Thymus (tissue), 11 donors: ENCODE measurements around the gene DEUP1. TPM values are rescaled to one million over a fixed set of nuclear protein-coding genes. Genes with fewer than 3 reads are reported as not detected.
"Not testable (repeated sequence)": the region's sequence is repeated elsewhere in the genome, so short reads cannot be mapped to it uniquely, and the experiment has no call there.

Source experiments
- DNase-seq, 9 donors: peaks; one replicate each; pipeline ENCODE4 v3.0.0-alpha.2; 2013; ENCODE audit warnings: low spot score in 9 of 9, low read depth in 6 of 9, missing footprints in 1 of 9
- H3K27ac ChIP-seq, 2 donors: one replicate each; pipeline ENCODE4 v1.5.1; 2013; ENCODE audit warnings: control low read depth in 1 of 2, low read depth in 1 of 2, low read length in 1 of 2, mild to moderate bottlenecking in 1 of 2, moderate library complexity in 1 of 2
- H3K27me3 ChIP-seq, 2 donors: one replicate each; pipeline ENCODE4 v1.5.1; 2013; ENCODE audit warnings: low read length in 1 of 2; ENCODE audit not compliant: control insufficient read depth in 2 of 2, insufficient read depth in 1 of 2
- H3K36me3 ChIP-seq, 2 donors: one replicate each; pipeline ENCODE4 v1.5.1; 2013; ENCODE audit warnings: low read length in 1 of 2, mild to moderate bottlenecking in 1 of 2, moderate library complexity in 1 of 2; ENCODE audit not compliant: control insufficient read depth in 2 of 2, insufficient read depth in 2 of 2
- H3K4me1 ChIP-seq, 2 donors: one replicate each; pipeline ENCODE4 v1.5.1; 2013; ENCODE audit warnings: low read length in 2 of 2; ENCODE audit not compliant: control insufficient read depth in 2 of 2, insufficient read depth in 2 of 2
- H3K4me3 ChIP-seq, 2 donors: one replicate each; pipeline ENCODE4 v1.5.1; 2013; ENCODE audit warnings: low read length in 2 of 2, control low read depth in 1 of 2, mild to moderate bottlenecking in 1 of 2
- H3K9me3 ChIP-seq, 2 donors: one replicate each; pipeline ENCODE4 v1.5.1; 2013; ENCODE audit warnings: low read length in 1 of 2, mild to moderate bottlenecking in 1 of 2; ENCODE audit not compliant: control insufficient read depth in 2 of 2, insufficient read depth in 1 of 2
- WGBS: extraction: QIAGEN DNeasy Blood & Tissue Kit; methylation state at CpG from one replicate; pipeline ENCODE4 v1.1.7; 2013; 5-methylcytosine and 5-hydroxymethylcytosine counted together
- polyA plus RNA-seq: library from polyadenylated mRNA; stranded (reverse); fragments of 200-250 nt; gene quantifications from one replicate; pipeline ENCODE4 v1.2.3, GENCODE V29; 2013
- total RNA-seq: library from RNA; stranded (reverse); fragments of 120-200 nt; gene quantifications from one replicate; pipeline ENCODE4 v1.2.4, GENCODE V29; 2013
- donor health status: healthy.

The DEUP1 gene
- total and polyA plus RNA-seq, 2 donors, result 0.23 to 0.33 TPM

DNA sequence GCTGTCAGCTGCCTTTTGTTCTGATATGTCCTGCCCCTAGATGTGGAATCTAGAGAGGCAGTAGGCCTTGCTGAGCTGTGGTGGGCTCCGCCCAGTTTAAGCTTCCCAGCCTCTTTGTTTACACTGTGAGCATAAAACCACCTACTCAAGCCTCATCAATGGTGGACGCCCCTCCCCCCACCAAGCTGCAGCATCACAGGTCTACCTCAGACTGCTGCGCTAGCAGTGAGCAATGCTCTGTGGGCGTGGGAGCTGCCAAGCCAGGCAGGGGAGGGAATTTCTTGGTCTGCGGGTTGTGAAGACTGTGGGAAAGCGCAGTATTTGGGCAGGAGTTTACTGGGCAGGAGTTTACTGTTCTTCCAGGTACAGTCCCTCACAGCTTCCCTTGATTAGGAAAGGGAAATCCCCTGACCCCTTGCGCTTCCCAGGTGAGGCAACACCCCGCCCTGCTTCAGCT is 114.1 kb downstream of the DEUP1 start:
- H3K9me3 ChIP-seq, result no peaks in the 10 kb centered on the region

DNA sequence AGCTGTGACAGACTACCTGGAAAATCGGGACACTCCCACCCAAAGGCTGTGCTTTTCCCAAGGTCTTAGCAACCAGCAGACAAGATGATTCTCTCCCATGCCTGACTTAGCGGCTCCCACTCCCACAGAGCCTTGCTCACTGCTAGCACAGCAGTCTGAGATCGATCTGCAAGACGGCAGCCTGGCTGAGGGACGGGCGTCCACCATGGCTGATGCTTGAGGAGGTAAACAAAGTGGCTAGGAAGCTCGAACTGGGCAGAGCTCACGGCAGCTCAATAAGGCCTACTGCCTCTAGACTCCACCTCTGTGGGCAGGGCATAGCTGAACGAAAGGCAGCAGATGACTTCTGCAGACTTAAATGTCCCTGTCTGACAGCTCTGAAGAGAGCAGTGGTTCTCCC is 127.7 kb downstream of the DEUP1 start:
- Histone ChIP-seq H3K4me3 (no peak overlapping the region), H3K36me3 (no peaks in the 10 kb centered on the region), H3K27me3 (no peaks in the 10 kb centered on the region), H3K27ac (no peak overlapping the region), H3K4me1 (no peaks in the 10 kb centered on the region), H3K9me3 (no peaks in the 10 kb centered on the region)
- 97% methylated on average over 9 of the region's 9 CpGs for WGBS
- no peak for DNase-seq

More for the DNA sequence above, 114.1 kb downstream of the DEUP1 start:
- WGBS, result 92% methylated on average over 8 of the region's 8 CpGs
- H3K4me1 ChIP-seq, result no peaks in the 10 kb centered on the region
- no peaks in the 10 kb centered on the region for H3K27me3 ChIP-seq
- H3K36me3 ChIP-seq, result no peaks in the 10 kb centered on the region
- no peak overlapping the region for H3K4me3 ChIP-seq
- H3K27ac ChIP-seq, result no peak overlapping the region
- DNase-seq, result peak in 2 of 9 donors; percentile 26 to 60

DNA sequence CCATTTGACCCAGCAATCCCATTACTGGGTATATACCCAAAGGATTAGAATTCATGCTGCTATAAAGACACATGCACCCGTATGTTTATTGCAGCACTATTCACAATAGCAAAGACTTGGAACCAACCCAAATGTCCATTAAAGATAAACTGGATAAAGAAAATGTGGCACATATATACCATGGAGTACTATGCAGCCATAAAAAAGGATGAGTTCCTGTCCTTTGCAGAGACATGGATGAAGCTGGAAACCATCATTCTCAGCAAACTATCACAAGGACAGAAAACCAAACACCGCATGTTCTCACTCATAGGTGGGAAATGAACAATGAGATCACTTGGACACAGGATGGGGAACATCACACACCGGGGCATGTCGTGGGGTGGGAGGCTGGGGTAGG is 133.1 kb downstream of the DEUP1 start:
- H3K4me1 ChIP-seq, H3K9me3 ChIP-seq, H3K4me3 ChIP-seq, H3K27ac ChIP-seq, H3K36me3 ChIP-seq, H3K27me3 ChIP-seq, DNase-seq: not testable (repeated sequence)
- WGBS, result over 99% methylated on average over 4 of the region's 4 CpGs

- Histone ChIP-seq H3K4me1 (no peaks in the 10 kb centered on the region), H3K9me3 (peaks cover 0 to 1% of the 10 kb centered on the region in 2 donors), H3K4me3 (no peak overlapping the region), H3K36me3 (no peaks in the 10 kb centered on the region), H3K27me3 (no peaks in the 10 kb centered on the region), H3K27ac (no peak overlapping the region)
- 34% methylated on average over 3 of the region's 3 CpGs for WGBS
- no peak for DNase-seq
Observed at GRCh38 chr11:93464927-93465540, 134.5 kb downstream of the DEUP1 start.

DNA sequence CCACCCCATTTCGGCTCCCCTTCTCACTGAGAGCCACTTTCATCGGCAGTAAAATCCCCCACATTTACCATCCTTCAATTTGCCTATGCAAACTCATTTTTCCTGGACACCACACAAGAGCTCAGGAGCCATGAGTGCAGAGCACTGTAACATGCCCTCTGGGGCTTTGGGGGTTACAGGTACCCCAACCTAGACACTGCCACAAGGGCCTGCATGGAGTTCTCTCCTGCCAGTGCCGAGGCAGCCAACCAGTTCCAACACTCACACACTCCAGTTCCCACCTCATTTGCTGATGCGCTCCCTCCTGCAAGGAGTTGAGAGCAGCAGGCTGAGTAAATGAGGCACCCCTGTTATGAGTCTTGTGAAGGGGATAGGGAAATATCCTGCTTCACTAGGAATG is 136.5 kb downstream of the DEUP1 start:
- H3K36me3 ChIP-seq, result no peaks in the 10 kb centered on the region
- no peaks in the 10 kb centered on the region for H3K4me1 ChIP-seq
- peaks cover 0 to 1% of the 10 kb centered on the region in 2 donors for H3K9me3 ChIP-seq
- no peak overlapping the region for H3K27ac ChIP-seq
- no peak overlapping the region for H3K4me3 ChIP-seq
- no peak for DNase-seq
- no peaks in the 10 kb centered on the region for H3K27me3 ChIP-seq
- 97% methylated on average over 4 of the region's 4 CpGs for WGBS

- Histone ChIP-seq H3K4me1 (no peaks in the 10 kb centered on the region), H3K9me3 (peaks cover 0 to 1% of the 10 kb centered on the region in 2 donors), H3K36me3 (no peaks in the 10 kb centered on the region), H3K27me3 (no peaks in the 10 kb centered on the region), H3K4me3 (no peak overlapping the region), H3K27ac (no peak overlapping the region)
- 83% methylated on average over 5 of the region's 5 CpGs for WGBS
- no peak for DNase-seq
Observed at GRCh38 chr11:93468290-93468689, 137.7 kb downstream of the DEUP1 start.

- no peaks in the 10 kb centered on the region for H3K27me3 ChIP-seq
- H3K27ac ChIP-seq, result no peak overlapping the region
- WGBS, result 96% methylated on average over 1 of the region's 1 CpG
- H3K36me3 ChIP-seq, result no peaks in the 10 kb centered on the region
- no peak overlapping the region for H3K4me3 ChIP-seq
- no peak for DNase-seq
- H3K4me1 ChIP-seq, result no peaks in the 10 kb centered on the region
- no peaks in the 10 kb centered on the region for H3K9me3 ChIP-seq
Observed at GRCh38 chr11:93474123-93474522, 143.6 kb downstream of the DEUP1 start.

DNA sequence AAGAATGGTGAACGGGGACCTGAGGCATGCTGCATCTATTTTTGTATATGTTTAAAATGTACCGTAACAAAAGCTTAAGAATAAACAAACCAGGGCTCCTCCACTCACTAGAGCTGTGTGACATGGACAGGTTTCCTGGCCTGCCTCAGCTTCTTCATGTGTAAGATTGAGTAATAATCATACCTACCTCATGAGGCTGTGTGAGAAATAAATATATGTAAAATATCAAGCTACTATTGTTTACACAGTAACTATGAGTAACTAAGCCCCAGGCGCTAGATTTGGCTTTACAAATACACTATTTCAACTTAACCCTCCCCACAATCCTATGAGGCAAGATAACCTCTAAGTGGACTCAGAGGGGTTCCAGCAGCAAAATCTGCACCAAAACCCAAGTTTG is 146.3 kb downstream of the DEUP1 start:
- no peak for DNase-seq
- WGBS, result 91% methylated on average over 3 of the region's 3 CpGs

GRCh38 chr11:93477684-93478234 is 147.2 kb downstream of the DEUP1 start:
- Histone ChIP-seq H3K4me3 (no peak overlapping the region), H3K27ac (no peak overlapping the region), H3K9me3 (no peaks in the 10 kb centered on the region), H3K27me3 (no peaks in the 10 kb centered on the region), H3K4me1 (no peaks in the 10 kb centered on the region), H3K36me3 (no peaks in the 10 kb centered on the region)
- 97% methylated on average over 11 of the region's 11 CpGs for WGBS
- no peak for DNase-seq

More for the DNA sequence above, 146.3 kb downstream of the DEUP1 start:
- Histone ChIP-seq H3K9me3 (no peaks in the 10 kb centered on the region), H3K4me3 (no peak overlapping the region), H3K27me3 (no peaks in the 10 kb centered on the region), H3K4me1 (no peaks in the 10 kb centered on the region), H3K36me3 (no peaks in the 10 kb centered on the region), H3K27ac (no peak overlapping the region)
